Measurements from ENCODE around the gene CCDC127. TPM values are rescaled to one million over a fixed set of nuclear protein-coding genes. Genes with fewer than 3 reads are reported as not detected.

The CCDC127 gene
- total and polyA plus RNA-seq, 2 donors: 3.4 to 3.9 TPM

DNA sequence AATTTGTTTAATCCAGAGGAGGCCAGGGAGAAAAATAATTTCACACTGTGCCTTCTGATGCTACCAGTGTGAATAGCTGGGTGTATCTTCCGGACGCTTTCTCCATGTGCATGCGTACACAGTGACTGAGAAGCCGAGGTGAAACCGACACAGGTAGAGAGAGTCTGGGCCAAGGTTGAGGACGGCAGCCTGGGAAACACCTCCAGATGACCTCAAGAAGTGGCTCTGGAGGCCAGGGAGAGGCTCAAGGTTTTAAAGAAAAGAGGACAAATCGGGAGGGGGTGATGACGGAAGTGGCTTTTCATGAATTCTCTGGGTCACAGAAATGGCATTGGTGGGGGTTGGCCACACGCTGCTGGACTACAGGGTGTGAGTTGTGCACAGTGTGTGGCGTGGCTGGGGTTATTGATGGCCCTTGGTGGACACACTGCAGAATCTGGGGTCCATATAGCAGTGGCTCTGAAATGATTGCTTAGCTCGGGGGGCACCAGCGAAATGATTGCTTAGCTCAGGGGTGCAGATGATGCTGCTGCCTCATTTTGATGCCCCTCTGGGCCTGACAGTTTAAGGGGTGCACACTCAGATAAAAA, 60.7 kb downstream of the CCDC127 start:
- Histone ChIP-seq H3K27me3 (ENCODE audit: control insufficient read depth in 2 of 2, insufficient read depth in 1 of 2, low read length in 1 of 2) (no peaks in the 10 kb centered on the region), H3K36me3 (ENCODE audit: control insufficient read depth in 2 of 2, insufficient read depth in 2 of 2, low read length in 1 of 2) (no peaks in the 10 kb centered on the region), H3K27ac (ENCODE audit: low read depth in 1 of 2, low read length in 1 of 2) (no peak overlapping the region), H3K9me3 (ENCODE audit: control insufficient read depth in 2 of 2, insufficient read depth in 1 of 2, low read length in 1 of 2) (peaks cover 0 to 4% of the 10 kb centered on the region in 2 donors), H3K4me3 (ENCODE audit: low read length in 2 of 2) (no peak overlapping the region), H3K4me1 (ENCODE audit: control insufficient read depth in 2 of 2, insufficient read depth in 2 of 2, low read length in 2 of 2) (no peaks in the 10 kb centered on the region)
- 97% methylated on average over 12 of the region's 12 CpGs for WGBS
- DNase-seq (ENCODE audit: low read depth in 6 of 9, low spot score in 9 of 9): no peak

DNA sequence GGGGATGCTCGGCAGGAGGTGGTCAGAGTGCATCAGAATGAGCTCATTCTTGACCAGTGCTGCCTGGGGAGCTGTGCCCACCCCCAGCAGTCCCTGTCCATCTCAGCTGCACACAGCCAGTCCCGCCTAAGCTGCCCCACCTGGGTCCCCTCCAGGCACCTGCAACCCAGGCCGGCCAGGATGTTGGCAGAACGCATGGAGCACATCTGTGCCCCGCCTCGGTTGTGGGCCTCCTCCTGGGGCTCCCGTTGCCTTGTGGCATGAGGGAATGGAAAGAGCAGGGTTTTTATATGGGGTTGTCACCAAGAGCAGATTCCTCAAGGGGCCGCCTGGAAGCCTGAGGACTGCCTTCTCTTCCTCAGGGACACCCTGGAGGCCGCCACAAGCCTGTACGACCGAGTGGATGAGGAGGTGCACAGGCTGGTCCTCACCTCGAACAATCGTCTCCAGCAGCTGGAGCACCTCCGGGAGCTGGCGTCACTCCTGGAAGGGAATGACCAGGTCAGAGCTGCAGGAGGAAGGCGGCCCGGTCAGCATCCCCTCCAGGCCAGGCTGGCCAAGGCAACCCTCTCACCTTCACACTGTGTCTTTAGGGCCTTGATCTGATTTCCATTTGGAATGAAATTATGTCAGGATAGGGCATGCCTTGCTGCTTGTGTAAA, 61.4 kb downstream of the CCDC127 start:
- DNase-seq (ENCODE audit: low read depth in 6 of 9, low spot score in 9 of 9): no peak
- no peak overlapping the region for H3K4me3 ChIP-seq (ENCODE audit: low read length in 2 of 2)

DNA sequence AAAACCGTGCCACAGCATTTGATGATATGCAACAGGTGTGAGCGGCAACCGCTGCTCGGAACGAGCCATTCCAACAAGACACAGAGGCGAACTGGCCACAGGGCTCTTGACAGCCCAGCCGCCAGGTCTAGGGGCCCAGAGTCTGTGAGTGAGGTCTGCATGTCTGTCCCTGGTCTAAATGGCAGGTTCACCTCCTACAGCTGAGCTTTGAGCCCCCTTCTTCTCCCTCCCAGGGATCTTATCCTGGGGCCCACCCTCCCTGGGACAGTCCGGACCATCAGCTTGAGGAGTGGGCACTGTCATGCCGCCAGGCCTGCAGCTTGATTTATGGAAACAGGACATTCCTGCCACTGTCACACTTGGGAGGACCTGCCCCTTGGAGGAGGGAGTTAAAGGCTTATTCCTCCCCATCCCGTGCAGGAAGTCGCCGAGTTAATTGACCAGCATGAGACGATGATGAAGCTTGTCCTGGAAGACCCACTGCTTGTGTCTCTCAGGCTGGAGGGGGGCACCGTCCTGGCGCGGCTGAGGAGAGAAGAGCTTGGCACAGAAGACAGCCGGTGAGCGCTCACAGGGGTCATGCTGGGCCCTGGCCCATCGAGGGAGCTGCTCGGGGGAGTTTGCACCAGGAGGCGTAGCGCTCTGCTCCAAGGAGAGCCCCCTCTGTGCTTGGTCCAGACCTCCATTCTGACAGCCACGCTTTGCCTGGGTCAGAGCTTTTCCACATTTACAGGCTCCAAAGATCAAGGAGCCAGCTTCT, 62.1 kb downstream of the CCDC127 start:
- Histone ChIP-seq H3K4me3 (ENCODE audit: low read length in 2 of 2) (no peak overlapping the region), H3K27ac (ENCODE audit: low read depth in 1 of 2, low read length in 1 of 2) (no peak overlapping the region), H3K4me1 (ENCODE audit: control insufficient read depth in 2 of 2, insufficient read depth in 2 of 2, low read length in 2 of 2) (no peaks in the 10 kb centered on the region), H3K36me3 (ENCODE audit: control insufficient read depth in 2 of 2, insufficient read depth in 2 of 2, low read length in 1 of 2) (no peaks in the 10 kb centered on the region), H3K9me3 (ENCODE audit: control insufficient read depth in 2 of 2, insufficient read depth in 1 of 2, low read length in 1 of 2) (peaks cover 0 to 4% of the 10 kb centered on the region in 2 donors), H3K27me3 (ENCODE audit: control insufficient read depth in 2 of 2, insufficient read depth in 1 of 2, low read length in 1 of 2) (no peaks in the 10 kb centered on the region)
- 86% methylated on average over 23 of the region's 23 CpGs for WGBS
- DNase-seq (ENCODE audit: low read depth in 6 of 9, low spot score in 9 of 9): no peak

More for the DNA sequence above, 61.4 kb downstream of the CCDC127 start:
- H3K36me3 ChIP-seq (ENCODE audit: control insufficient read depth in 2 of 2, insufficient read depth in 2 of 2, low read length in 1 of 2): no peaks in the 10 kb centered on the region
- whole genome bisulfite sequencing: 97% methylated on average over 17 of the region's 17 CpGs
- H3K27me3 ChIP-seq (ENCODE audit: control insufficient read depth in 2 of 2, insufficient read depth in 1 of 2, low read length in 1 of 2): no peaks in the 10 kb centered on the region
- H3K4me1 ChIP-seq (ENCODE audit: control insufficient read depth in 2 of 2, insufficient read depth in 2 of 2, low read length in 2 of 2): no peaks in the 10 kb centered on the region
- peaks cover 0 to 4% of the 10 kb centered on the region in 2 donors for H3K9me3 ChIP-seq (ENCODE audit: control insufficient read depth in 2 of 2, insufficient read depth in 1 of 2, low read length in 1 of 2)
- no peak overlapping the region for H3K27ac ChIP-seq (ENCODE audit: low read depth in 1 of 2, low read length in 1 of 2)

DNA sequence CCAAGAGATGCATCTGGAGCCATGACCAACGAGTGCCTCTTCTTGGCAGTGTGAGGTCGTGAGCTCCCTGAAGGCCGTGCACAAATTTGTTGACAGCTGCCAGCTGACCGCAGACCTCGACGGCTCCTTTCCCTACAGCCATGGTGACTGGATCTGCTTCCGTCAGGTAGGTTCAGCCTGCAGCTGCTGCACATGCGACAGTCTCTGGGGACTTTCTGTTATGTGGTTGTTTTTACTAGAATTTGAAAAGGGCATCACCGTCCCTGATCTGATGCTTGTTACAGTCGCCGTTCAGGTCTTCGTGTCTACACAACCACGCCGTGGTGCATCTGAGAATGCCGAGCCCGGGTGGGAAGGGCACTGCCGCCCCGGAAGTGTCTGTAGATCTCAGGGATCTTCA, 63.1 kb downstream of the CCDC127 start:
- Histone ChIP-seq H3K27ac (ENCODE audit: low read depth in 1 of 2, low read length in 1 of 2) (no peak overlapping the region), H3K27me3 (ENCODE audit: control insufficient read depth in 2 of 2, insufficient read depth in 1 of 2, low read length in 1 of 2) (no peaks in the 10 kb centered on the region), H3K4me3 (ENCODE audit: low read length in 2 of 2) (no peak overlapping the region), H3K9me3 (ENCODE audit: control insufficient read depth in 2 of 2, insufficient read depth in 1 of 2, low read length in 1 of 2) (peaks cover 0 to 4% of the 10 kb centered on the region in 2 donors), H3K4me1 (ENCODE audit: control insufficient read depth in 2 of 2, insufficient read depth in 2 of 2, low read length in 2 of 2) (no peaks in the 10 kb centered on the region), H3K36me3 (ENCODE audit: control insufficient read depth in 2 of 2, insufficient read depth in 2 of 2, low read length in 1 of 2) (no peaks in the 10 kb centered on the region)
- no peak for DNase-seq (ENCODE audit: low read depth in 6 of 9, low spot score in 9 of 9)
- WGBS: 91% methylated on average over 18 of the region's 18 CpGs

DNA sequence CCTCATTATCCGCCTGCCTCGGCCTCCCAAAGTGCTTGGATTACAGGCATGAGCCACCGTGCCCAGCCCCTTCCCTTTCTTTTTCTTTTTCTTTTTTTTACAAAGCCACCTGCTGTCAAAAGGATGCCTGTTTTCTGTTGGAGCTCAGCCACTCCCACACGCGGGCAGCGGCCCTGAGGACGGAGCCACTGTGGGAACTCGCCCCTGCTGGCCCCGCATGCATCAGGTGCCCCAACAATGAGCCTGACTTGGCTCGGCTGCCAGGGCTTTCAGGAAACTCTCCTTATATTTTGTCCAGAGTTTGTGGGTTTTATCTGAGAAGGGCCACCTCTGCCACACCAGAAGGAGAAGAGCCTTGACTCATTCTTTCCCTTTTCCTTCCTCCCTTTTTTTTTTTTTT, 63.7 kb downstream of the CCDC127 start:
- DNase-seq (ENCODE audit: low read depth in 6 of 9, low spot score in 9 of 9): no peak
- Histone ChIP-seq H3K4me1 (ENCODE audit: control insufficient read depth in 2 of 2, insufficient read depth in 2 of 2, low read length in 2 of 2) (no peaks in the 10 kb centered on the region), H3K36me3 (ENCODE audit: control insufficient read depth in 2 of 2, insufficient read depth in 2 of 2, low read length in 1 of 2) (no peaks in the 10 kb centered on the region), H3K27me3 (ENCODE audit: control insufficient read depth in 2 of 2, insufficient read depth in 1 of 2, low read length in 1 of 2) (no peaks in the 10 kb centered on the region), H3K27ac (ENCODE audit: low read depth in 1 of 2, low read length in 1 of 2) (no peak overlapping the region), H3K4me3 (ENCODE audit: low read length in 2 of 2) (no peak overlapping the region), H3K9me3 (ENCODE audit: control insufficient read depth in 2 of 2, insufficient read depth in 1 of 2, low read length in 1 of 2) (no peaks in the 10 kb centered on the region)
- WGBS: 85% methylated on average over 10 of the region's 10 CpGs

DNA sequence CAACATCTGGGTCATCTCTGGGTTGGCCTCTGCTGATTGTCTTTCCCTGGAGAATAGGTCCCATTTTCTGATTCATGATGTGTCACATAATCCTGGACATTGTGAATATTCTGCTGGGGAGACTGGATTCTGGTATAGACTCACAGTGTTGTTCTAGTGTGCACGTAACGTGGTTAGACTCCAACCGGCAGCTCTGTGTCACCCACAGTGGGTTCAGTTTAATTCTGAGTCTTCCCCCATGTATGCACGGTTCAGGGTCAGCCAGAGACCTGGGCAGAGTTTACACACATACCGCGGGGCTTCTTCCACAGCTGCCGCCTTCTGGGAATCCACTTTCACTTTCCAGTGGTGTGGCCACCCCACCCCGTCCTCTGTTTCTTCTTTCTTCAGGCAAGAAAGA, 64.7 kb downstream of the CCDC127 start:
- no peaks in the 10 kb centered on the region for H3K36me3 ChIP-seq (ENCODE audit: control insufficient read depth in 2 of 2, insufficient read depth in 2 of 2, low read length in 1 of 2)
- H3K27me3 ChIP-seq (ENCODE audit: control insufficient read depth in 2 of 2, insufficient read depth in 1 of 2, low read length in 1 of 2): no peaks in the 10 kb centered on the region
- H3K27ac ChIP-seq (ENCODE audit: low read depth in 1 of 2, low read length in 1 of 2): no peak overlapping the region
- H3K4me3 ChIP-seq (ENCODE audit: low read length in 2 of 2): no peak overlapping the region
- no peaks in the 10 kb centered on the region for H3K4me1 ChIP-seq (ENCODE audit: control insufficient read depth in 2 of 2, insufficient read depth in 2 of 2, low read length in 2 of 2)
- DNase-seq (ENCODE audit: low read depth in 6 of 9, low spot score in 9 of 9): no peak
- H3K9me3 ChIP-seq (ENCODE audit: control insufficient read depth in 2 of 2, insufficient read depth in 1 of 2, low read length in 1 of 2): no peaks in the 10 kb centered on the region
- WGBS: 72% methylated on average over 8 of the region's 8 CpGs

DNA sequence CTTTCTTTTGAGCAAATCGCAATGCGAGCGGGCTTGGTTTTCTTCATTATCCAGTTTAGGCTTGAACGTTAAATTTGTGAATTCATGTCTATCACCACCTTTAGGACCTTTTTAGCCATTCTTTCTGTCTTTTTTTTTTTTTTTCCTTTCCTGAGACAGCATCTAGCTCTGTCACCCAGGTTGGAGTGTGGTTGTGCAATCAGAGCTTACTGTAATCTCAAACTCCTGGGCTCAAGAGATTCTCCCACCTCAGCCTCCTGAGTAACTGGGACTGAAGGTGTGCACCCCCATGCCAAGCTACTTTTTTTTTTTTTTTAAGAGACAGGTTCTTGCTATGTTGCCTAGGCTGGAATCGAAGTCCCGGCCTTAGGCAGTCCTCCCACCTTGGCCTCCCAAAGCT, 65.9 kb downstream of the CCDC127 start:
- no peak for DNase-seq (ENCODE audit: low read depth in 6 of 9, low spot score in 9 of 9)
- no peak overlapping the region for H3K4me3 ChIP-seq (ENCODE audit: low read length in 2 of 2)
- H3K36me3 ChIP-seq (ENCODE audit: control insufficient read depth in 2 of 2, insufficient read depth in 2 of 2, low read length in 1 of 2): no peaks in the 10 kb centered on the region
- no peak overlapping the region for H3K27ac ChIP-seq (ENCODE audit: low read depth in 1 of 2, low read length in 1 of 2)
- 67% methylated on average over 6 of the region's 6 CpGs for whole genome bisulfite sequencing
- no peaks in the 10 kb centered on the region for H3K4me1 ChIP-seq (ENCODE audit: control insufficient read depth in 2 of 2, insufficient read depth in 2 of 2, low read length in 2 of 2)
- no peaks in the 10 kb centered on the region for H3K27me3 ChIP-seq (ENCODE audit: control insufficient read depth in 2 of 2, insufficient read depth in 1 of 2, low read length in 1 of 2)
- peaks cover 0 to 3% of the 10 kb centered on the region in 2 donors for H3K9me3 ChIP-seq (ENCODE audit: control insufficient read depth in 2 of 2, insufficient read depth in 1 of 2, low read length in 1 of 2)

DNA sequence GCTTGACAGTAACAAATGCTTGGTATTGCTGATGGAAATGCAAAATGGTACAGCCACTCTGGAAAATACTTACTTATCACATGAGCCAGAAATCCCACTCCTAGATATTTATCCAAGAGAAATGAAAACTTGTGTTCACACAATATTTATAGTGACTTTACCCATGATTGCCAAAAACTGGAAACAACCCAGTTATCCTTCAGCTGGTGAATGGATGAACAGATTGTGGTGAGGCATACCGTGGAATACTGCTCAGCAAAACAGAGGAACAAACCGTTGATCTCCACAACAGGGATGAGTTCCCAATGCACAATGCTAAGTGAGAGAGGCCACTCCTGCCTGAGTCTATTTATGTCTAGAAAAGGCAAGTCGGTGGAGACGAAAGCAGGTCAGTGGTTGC, 67.2 kb downstream of the CCDC127 start:
- 97% methylated on average over 4 of the region's 4 CpGs for WGBS
- Histone ChIP-seq H3K36me3 (ENCODE audit: control insufficient read depth in 2 of 2, insufficient read depth in 2 of 2, low read length in 1 of 2) (no peaks in the 10 kb centered on the region), H3K4me3 (ENCODE audit: low read length in 2 of 2) (no peak overlapping the region), H3K9me3 (ENCODE audit: control insufficient read depth in 2 of 2, insufficient read depth in 1 of 2, low read length in 1 of 2) (peaks cover 0 to 16% of the 10 kb centered on the region in 2 donors), H3K27me3 (ENCODE audit: control insufficient read depth in 2 of 2, insufficient read depth in 1 of 2, low read length in 1 of 2) (no peaks in the 10 kb centered on the region), H3K4me1 (ENCODE audit: control insufficient read depth in 2 of 2, insufficient read depth in 2 of 2, low read length in 2 of 2) (no peaks in the 10 kb centered on the region), H3K27ac (ENCODE audit: low read depth in 1 of 2, low read length in 1 of 2) (no peak overlapping the region)
- no peak for DNase-seq (ENCODE audit: low read depth in 6 of 9, low spot score in 9 of 9)

DNA sequence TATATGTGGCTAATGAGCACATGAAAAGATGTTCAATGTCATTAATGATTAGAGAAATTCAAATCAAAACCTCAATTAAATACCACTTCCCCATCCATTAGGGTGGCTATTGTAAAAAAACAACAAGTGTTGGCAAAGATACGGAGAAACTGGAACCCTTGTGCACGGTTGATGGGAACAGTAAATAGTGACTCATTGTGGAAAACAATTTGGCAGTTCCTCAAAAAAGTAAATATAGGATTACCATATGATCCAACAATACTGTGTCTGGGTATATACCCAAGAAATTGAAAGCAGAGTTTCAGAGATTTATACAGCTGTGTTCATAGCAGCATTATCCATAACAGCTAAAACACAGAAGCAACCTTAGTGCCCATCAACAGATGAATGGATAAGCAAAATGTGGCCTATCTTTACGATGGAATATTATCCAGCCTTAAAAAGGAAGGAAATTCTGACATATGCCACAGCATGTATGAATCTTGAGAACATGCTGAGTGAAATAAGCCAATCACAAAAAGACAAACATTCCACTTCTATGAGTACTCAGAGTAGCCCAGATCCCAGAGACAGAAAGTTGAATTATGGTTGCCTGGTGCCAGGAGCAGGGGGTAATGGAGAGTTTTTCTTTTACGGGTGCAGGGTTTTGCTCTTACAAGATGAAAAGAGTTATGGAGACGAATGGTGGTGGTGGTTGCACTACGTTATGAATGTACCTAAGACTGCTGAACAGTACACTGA, 68.0 kb downstream of the CCDC127 start:
- Histone ChIP-seq H3K4me1 (ENCODE audit: control insufficient read depth in 2 of 2, insufficient read depth in 2 of 2, low read length in 2 of 2) (no peaks in the 10 kb centered on the region), H3K36me3 (ENCODE audit: control insufficient read depth in 2 of 2, insufficient read depth in 2 of 2, low read length in 1 of 2) (no peaks in the 10 kb centered on the region), H3K4me3 (ENCODE audit: low read length in 2 of 2) (no peak overlapping the region), H3K9me3 (ENCODE audit: control insufficient read depth in 2 of 2, insufficient read depth in 1 of 2, low read length in 1 of 2) (peaks cover 0 to 16% of the 10 kb centered on the region in 2 donors), H3K27me3 (ENCODE audit: control insufficient read depth in 2 of 2, insufficient read depth in 1 of 2, low read length in 1 of 2) (no peaks in the 10 kb centered on the region), H3K27ac (ENCODE audit: low read depth in 1 of 2, low read length in 1 of 2) (no peak overlapping the region)
- no peak for DNase-seq (ENCODE audit: low read depth in 6 of 9, low spot score in 9 of 9)
- 97% methylated on average over 6 of the region's 6 CpGs for WGBS

Measured in thymus (tissue), 11 donors.